Measurements from ENCODE around the gene PACRG. TPM values are rescaled to one million over a fixed set of nuclear protein-coding genes. Genes with fewer than 3 reads are reported as not detected.

The PACRG gene
- total RNA-seq, 3 donors from 2014 or later, result 0.64 to 6.4 (median 4.6) TPM

GRCh38 chr6:163132050-163132750, 404.4 kb downstream of the PACRG start:
- TF ChIP-seq POLR2AphosphoS5 (IDR thresholded peaks at IDR 0.05), result no peak
- intact Hi-C loops (cut with DNase I; ENCODE audit: low total_unique reads), result no loop called here

DNA sequence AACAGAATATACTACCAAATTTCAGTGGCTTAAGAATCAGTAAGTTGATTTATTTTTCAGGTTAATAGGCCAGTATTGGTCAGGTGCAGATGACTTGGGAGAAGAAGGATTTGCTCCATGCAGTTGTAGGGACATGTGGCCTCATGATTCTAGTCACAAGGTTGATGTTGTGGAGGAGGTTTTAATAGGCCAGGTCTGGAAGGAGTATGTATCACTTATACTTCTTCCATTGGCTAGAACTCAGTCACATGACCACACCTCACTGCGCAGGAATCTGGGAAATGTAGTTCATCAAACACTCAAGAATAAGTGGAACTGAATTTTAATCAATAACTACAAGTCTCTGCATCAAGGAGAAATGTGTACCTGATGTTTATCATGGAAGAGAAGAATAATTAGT, 405.2 kb downstream of the PACRG start:
- no peaks in the 10 kb centered on the region for H3K4me1 ChIP-seq
- H3K27me3 ChIP-seq, result no peaks in the 10 kb centered on the region
- intact Hi-C loops (cut with DNase I; ENCODE audit: low total_unique reads), result no loop called here
- no peak overlapping the region for H3K4me3 ChIP-seq
- DNase-seq (ENCODE audit: low spot score in 2 of 2), result no peak
- TF ChIP-seq, protein P1, sequence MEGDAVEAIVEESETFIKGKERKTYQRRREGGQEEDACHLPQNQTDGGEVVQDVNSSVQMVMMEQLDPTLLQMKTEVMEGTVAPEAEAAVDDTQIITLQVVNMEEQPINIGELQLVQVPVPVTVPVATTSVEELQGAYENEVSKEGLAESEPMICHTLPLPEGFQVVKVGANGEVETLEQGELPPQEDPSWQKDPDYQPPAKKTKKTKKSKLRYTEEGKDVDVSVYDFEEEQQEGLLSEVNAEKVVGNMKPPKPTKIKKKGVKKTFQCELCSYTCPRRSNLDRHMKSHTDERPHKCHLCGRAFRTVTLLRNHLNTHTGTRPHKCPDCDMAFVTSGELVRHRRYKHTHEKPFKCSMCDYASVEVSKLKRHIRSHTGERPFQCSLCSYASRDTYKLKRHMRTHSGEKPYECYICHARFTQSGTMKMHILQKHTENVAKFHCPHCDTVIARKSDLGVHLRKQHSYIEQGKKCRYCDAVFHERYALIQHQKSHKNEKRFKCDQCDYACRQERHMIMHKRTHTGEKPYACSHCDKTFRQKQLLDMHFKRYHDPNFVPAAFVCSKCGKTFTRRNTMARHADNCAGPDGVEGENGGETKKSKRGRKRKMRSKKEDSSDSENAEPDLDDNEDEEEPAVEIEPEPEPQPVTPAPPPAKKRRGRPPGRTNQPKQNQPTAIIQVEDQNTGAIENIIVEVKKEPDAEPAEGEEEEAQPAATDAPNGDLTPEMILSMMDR (IDR thresholded peaks at IDR 0.05), result no peak
- TF ChIP-seq POLR2A (IDR thresholded peaks at IDR 0.05), result no peak
- TF ChIP-seq POLR2AphosphoS5 (IDR thresholded peaks at IDR 0.05), result no peak
- no peaks in the 10 kb centered on the region for H3K9me3 ChIP-seq
- H3K27ac ChIP-seq, result no peak overlapping the region
- H3K36me3 ChIP-seq, result no peaks in the 10 kb centered on the region

More at GRCh38 chr6:163132050-163132750, 404.4 kb downstream of the PACRG start:
- no peaks in the 10 kb centered on the region for H3K36me3 ChIP-seq
- no peaks in the 10 kb centered on the region for H3K27me3 ChIP-seq
- no peaks in the 10 kb centered on the region for H3K4me1 ChIP-seq
- no peak overlapping the region for H3K27ac ChIP-seq
- no peak overlapping the region for H3K4me3 ChIP-seq
- no peak for DNase-seq (ENCODE audit: low spot score in 2 of 2)
- H3K9me3 ChIP-seq, result no peaks in the 10 kb centered on the region

GRCh38 chr6:163133691-163134090, 405.9 kb downstream of the PACRG start:
- H3K9me3 ChIP-seq, result no peaks in the 10 kb centered on the region
- no peaks in the 10 kb centered on the region for H3K36me3 ChIP-seq
- no peaks in the 10 kb centered on the region for H3K27me3 ChIP-seq
- no peak for DNase-seq (ENCODE audit: low spot score in 2 of 2)
- no peak overlapping the region for H3K27ac ChIP-seq
- no peaks in the 10 kb centered on the region for H3K4me1 ChIP-seq
- TF ChIP-seq POLR2AphosphoS5 (IDR thresholded peaks at IDR 0.05) (no peak), POLR2A (IDR thresholded peaks at IDR 0.05) (no peak)
- TF ChIP-seq, protein P1 (IDR thresholded peaks at IDR 0.05), result no peak
- H3K4me3 ChIP-seq, result no peak overlapping the region
- intact Hi-C loops (cut with DNase I; ENCODE audit: low total_unique reads), result no loop called here

- intact Hi-C loops (cut with DNase I; ENCODE audit: low total_unique reads), result no loop called here
- Histone ChIP-seq H3K4me1 (no peaks in the 10 kb centered on the region), H3K27ac (no peak overlapping the region), H3K9me3 (no peaks in the 10 kb centered on the region), H3K27me3 (no peaks in the 10 kb centered on the region), H3K36me3 (no peaks in the 10 kb centered on the region), H3K4me3 (no peak overlapping the region)
- TF ChIP-seq, protein P1 (IDR thresholded peaks at IDR 0.05), result no peak
- TF ChIP-seq POLR2AphosphoS5 (IDR thresholded peaks at IDR 0.05) (no peak), POLR2A (IDR thresholded peaks at IDR 0.05) (no peak)
- DNase-seq (ENCODE audit: low spot score in 2 of 2), result no peak
These were observed 409.1 kb downstream of the PACRG start for GRCh38 chr6:163136681-163137397.

- TF ChIP-seq, protein P1 (IDR thresholded peaks at IDR 0.05), result no peak
- TF ChIP-seq POLR2AphosphoS5 (IDR thresholded peaks at IDR 0.05), result no peak
- no peak for TF ChIP-seq POLR2A (IDR thresholded peaks at IDR 0.05)
- no peaks in the 10 kb centered on the region for H3K9me3 ChIP-seq
- no peak overlapping the region for H3K27ac ChIP-seq
- H3K4me3 ChIP-seq, result no peak overlapping the region
- intact Hi-C loops (cut with DNase I; ENCODE audit: low total_unique reads), result no loop called here
- no peaks in the 10 kb centered on the region for H3K4me1 ChIP-seq
- no peak for DNase-seq (ENCODE audit: low spot score in 2 of 2)
- no peaks in the 10 kb centered on the region for H3K27me3 ChIP-seq
- no peaks in the 10 kb centered on the region for H3K36me3 ChIP-seq
These were observed 409.7 kb downstream of the PACRG start for GRCh38 chr6:163137398-163137881.
